Erythroblast (primary cell): Measurements from ENCODE around the gene TMEM185A.

Source experiments
- GATA1 ChIP-seq: IDR thresholded peaks from 2 replicates; pipeline ENCODE4 v1.6.1; 2011; ENCODE audit warnings: low read depth, mild to moderate bottlenecking, control low read depth, low read length, moderate library complexity
- POLR2A ChIP-seq: IDR thresholded peaks from 2 replicates; pipeline ENCODE4 v1.6.1; 2011; ENCODE audit warnings: mild to moderate bottlenecking, low read length

DNA sequence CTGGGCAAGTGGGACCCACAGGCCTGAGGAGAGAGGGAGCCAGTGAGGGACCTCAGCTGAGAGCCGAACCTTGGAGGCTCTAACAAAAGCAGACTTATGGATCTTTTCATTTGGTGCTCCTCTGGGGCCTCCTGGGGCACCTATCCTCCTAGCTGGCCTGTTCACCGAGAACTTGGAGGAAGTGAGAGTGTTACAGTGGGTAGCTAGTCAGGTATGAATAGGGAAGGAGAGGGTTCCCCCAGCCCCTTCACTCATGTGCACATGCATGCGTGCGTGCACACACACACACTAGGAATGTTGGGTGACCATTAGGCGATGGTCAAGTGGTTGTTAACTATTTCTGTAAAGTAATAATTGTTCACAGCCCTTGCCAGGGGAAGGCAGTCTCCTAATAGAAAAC, 18.6 kb upstream of the TMEM185A start:
- no peak for TF ChIP-seq POLR2A
- TF ChIP-seq GATA1: no peak
